GM18909 (cell line): Measurements from ENCODE around the gene EXOC3L2.

ENCODE experiments used
- ATAC-seq: cut with Tn5 transposase; IDR thresholded peaks from one replicate; pipeline ENCODE4 v1.9.1; 2021; ENCODE audit warnings: mild to moderate bottlenecking; ENCODE audit not compliant: unreplicated experiment, poor library complexity

The EXOC3L2 gene

DNA sequence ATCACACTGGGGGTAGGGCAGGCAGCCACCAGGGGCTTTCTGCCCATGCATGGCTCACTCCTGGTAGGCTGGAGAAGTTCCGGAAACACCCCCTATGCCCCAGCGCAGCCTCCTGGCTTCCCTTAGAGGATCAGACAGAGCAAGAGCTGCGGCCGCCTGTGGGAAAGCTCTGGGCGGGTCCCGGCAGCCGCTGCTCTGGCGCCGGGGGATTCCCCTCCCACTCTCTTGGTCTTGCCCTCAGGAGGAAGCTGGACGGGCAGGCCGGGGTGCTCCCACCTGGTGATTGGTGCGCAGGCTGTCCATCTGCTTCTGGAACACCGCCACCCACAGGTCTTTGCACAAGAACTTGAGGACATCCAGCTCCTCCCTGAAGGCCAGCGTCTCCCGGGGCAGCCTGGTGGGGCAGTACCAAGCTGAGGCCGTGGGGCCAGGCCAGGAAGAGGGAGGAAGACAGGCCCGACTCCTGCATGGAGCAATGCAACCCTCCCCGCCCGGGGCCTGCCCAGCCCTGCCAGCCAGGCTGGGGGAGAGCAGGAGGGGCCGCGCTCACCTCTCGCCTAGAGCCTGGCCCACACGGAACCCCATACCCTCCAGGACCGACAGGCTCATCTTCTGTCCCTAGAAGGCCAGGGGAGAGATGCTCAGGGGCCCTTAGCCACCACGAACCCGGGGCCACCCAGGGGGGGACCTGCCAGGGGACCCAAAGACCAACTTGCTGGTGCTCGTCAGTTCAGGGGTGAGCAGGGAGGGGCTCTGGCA is 80.5 kb downstream of the EXOC3L2 start:
- ATAC-seq, result no peak

DNA sequence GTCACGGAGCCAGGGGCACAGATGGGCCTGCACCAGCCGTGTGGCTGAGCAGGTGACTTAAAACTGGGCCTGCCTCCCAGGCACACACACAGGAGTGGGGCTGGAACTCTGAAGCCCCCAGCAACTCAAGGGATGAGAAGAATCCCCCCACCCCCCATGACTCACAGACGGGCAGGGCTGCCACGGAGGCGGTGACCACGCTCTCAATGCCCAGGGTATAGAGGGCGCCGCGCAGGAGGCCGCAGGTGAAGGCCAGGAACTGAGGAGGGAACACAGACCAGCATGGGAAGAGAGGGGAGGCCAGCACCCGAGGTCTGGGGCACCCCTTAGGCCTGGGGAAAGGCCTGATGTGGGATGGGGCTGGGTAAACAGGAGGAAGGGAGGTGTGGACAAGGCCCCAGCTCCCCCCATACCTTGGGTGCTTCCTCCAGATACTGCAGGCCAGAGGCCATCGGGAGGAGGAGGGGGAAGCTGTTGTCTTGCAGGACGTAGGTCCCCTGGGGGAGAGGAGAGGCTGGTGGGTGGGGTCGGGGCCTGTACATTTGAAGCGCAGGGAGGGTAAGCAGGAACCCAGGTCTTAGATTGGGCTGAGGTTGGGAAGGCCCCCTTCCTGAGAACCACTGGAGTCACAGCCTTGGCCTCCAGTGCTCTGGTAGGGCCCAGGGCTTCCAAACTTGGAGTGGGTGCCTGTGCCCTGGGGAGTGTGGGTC is 81.3 kb downstream of the EXOC3L2 start:
- no peak for ATAC-seq

DNA sequence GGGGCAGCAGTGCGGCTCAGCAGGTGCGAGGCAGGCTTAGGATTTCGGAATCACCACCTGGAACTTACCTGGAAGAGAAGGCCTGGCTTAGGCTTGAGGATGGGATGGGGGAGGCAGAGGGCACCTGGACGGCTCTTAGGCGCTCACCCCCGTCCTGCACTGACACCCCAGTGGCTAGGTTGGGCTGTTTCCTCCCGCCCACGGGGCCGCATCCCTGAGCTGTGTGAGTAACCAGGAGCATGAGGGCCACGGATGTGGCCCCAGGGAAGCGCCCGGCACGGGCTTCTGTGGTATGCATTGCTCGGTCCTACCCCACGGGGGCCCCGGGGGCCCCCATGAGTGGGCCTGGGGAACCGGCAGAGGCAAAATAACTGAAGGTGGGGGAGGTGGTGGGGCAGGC is 82.1 kb downstream of the EXOC3L2 start:
- no peak for ATAC-seq

DNA sequence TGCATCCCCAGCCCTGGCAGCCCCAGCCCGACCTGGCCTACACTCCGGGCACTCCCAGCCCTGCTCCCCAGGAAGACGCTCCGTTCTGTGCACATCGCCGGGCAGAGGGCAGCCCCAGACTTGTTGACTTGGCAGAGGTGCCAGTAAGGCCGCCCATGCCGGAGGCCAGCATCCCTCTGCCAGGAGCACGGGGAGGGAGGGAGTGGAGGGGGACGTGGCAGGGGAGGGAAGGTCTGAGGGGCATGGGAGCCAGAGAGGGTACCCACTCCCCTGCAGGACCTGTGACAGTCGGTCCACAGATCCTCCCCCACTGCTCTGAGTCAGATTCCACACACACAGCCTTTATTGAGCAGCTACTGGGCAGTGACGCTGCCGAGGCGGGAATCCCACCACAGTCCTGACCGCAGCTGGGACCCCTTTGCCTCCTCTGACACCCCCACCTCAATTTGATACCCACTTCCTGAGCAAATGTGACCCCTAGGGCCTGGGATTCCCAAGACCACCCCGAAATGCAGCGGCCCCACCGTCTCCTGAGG is 82.5 kb downstream of the EXOC3L2 start:
- ATAC-seq, result no peak
